GM19397 (cell line): ENCODE results near the gene POTEG.
"Not testable (repeated sequence)": the region's sequence is repeated elsewhere in the genome, so short reads cannot be mapped to it uniquely, and the experiment has no call there.

Experiments used
- ATAC-seq: cut with Tn5 transposase; IDR thresholded peaks from one replicate; pipeline ENCODE4 v1.9.1; 2021; ENCODE audit warnings: mild to moderate bottlenecking, moderate library complexity; ENCODE audit not compliant: unreplicated experiment

Gene POTEG

GRCh38 chr14:19434241-19434640 lies at the start of gene POTEG:
TSS of gene POTEG (minus strand) at chr14:19434341. CDS start at chr14:19434289, 52 bp downstream.
- ATAC-seq = not testable (repeated sequence)

GRCh38 chr14:19482093-19482492 lies 48.0 kb upstream of the POTEG start:
- not testable (repeated sequence) for ATAC-seq

GRCh38 chr14:19481421-19481820 lies 47.3 kb upstream of the POTEG start:
- not testable (repeated sequence) for ATAC-seq

- not testable (repeated sequence) for ATAC-seq
These were observed 46.4 kb upstream of the POTEG start for GRCh38 chr14:19480491-19480890.

- ATAC-seq = not testable (repeated sequence)
These were observed 11.6 kb upstream of the POTEG start for GRCh38 chr14:19445761-19446160.

GRCh38 chr14:19439826-19440225 lies 5.7 kb upstream of the POTEG start:
- ATAC-seq = not testable (repeated sequence)

- ATAC-seq = not testable (repeated sequence)
These were observed 5.1 kb upstream of the POTEG start for GRCh38 chr14:19439219-19439618.

GRCh38 chr14:19437126-19437443 lies 2.9 kb upstream of the POTEG start:
- not testable (repeated sequence) for ATAC-seq

- ATAC-seq = not testable (repeated sequence)
These were observed 2.4 kb upstream of the POTEG start for GRCh38 chr14:19436311-19437125.

GRCh38 chr14:19435852-19436251 lies 1.7 kb upstream of the POTEG start:
- ATAC-seq = not testable (repeated sequence)

GRCh38 chr14:19434891-19435290 lies 750 bp upstream of the POTEG start:
- ATAC-seq = not testable (repeated sequence)

- ATAC-seq = not testable (repeated sequence)
These were observed 376 bp downstream of the POTEG start for GRCh38 chr14:19433765-19434164.

GRCh38 chr14:19408519-19408918 lies 25.6 kb downstream of the POTEG start:
- not testable (repeated sequence) for ATAC-seq

GRCh38 chr14:19402097-19402496 lies 32.0 kb downstream of the POTEG start:
- not testable (repeated sequence) for ATAC-seq

GRCh38 chr14:19394727-19395126 lies 39.4 kb downstream of the POTEG start:
- not testable (repeated sequence) for ATAC-seq

- ATAC-seq = not testable (repeated sequence)
These were observed 43.9 kb downstream of the POTEG start for GRCh38 chr14:19390230-19390629.

- not testable (repeated sequence) for ATAC-seq
These were observed 45.4 kb downstream of the POTEG start for GRCh38 chr14:19388741-19389140.

GRCh38 chr14:19386996-19387395 lies 47.1 kb downstream of the POTEG start:
- ATAC-seq = not testable (repeated sequence)

- ATAC-seq = not testable (repeated sequence)
These were observed 47.8 kb downstream of the POTEG start for GRCh38 chr14:19386309-19386708.

GRCh38 chr14:19384088-19384781 lies 49.9 kb downstream of the POTEG start:
- ATAC-seq = not testable (repeated sequence)

GRCh38 chr14:19383008-19383584 lies 51.0 kb downstream of the POTEG start:
- not testable (repeated sequence) for ATAC-seq

GRCh38 chr14:19380137-19380536 lies 54.0 kb downstream of the POTEG start:
- ATAC-seq = not testable (repeated sequence)
